Retinal pigment epithelial cell (primary cell): Measurements from ENCODE around the gene HTATIP2.

Source experiments
- DNase-seq: peaks from one replicate; pipeline ENCODE4 v3.0.0-alpha.2; 2010; ENCODE audit warnings: low read depth
- H3K4me3 ChIP-seq: 2 replicates; pipeline ENCODE4 v1.5.1; 2011; ENCODE audit warnings: mild to moderate bottlenecking, low read length, control low read depth, moderate library complexity
- CTCF ChIP-seq: conservative IDR thresholded peaks from 2 replicates; pipeline ENCODE4 v1.5.1; 2011; ENCODE audit warnings: low read depth, low read length, control low read depth, inconsistent platforms

Gene HTATIP2

GRCh38 chr11:20407344-20407743, 43.8 kb downstream of the HTATIP2 start:
- TF ChIP-seq CTCF, result no peak
- no peak overlapping the region for H3K4me3 ChIP-seq
- DNase-seq, result no peak

DNA sequence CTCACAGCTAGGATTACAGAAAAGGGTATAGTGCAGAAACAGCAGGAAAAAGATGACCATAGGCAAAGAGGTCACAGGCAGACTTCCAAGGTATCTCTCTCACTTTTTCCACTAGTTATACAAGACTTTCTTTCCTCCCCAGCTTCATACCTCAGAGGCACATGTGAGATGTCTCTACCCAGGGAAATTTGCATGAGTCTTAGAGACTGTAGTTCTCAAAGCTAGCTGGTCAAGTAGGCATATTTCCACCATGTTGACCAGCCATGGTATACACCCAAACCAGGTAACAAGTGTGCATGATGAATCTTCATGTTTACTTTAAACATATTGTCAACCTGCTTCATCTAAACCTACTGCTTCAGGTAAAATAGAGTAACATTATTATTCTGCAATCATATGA, 51.9 kb downstream of the HTATIP2 start:
- TF ChIP-seq CTCF, result no peak
- DNase-seq, result no peak
- H3K4me3 ChIP-seq, result no peak overlapping the region

DNA sequence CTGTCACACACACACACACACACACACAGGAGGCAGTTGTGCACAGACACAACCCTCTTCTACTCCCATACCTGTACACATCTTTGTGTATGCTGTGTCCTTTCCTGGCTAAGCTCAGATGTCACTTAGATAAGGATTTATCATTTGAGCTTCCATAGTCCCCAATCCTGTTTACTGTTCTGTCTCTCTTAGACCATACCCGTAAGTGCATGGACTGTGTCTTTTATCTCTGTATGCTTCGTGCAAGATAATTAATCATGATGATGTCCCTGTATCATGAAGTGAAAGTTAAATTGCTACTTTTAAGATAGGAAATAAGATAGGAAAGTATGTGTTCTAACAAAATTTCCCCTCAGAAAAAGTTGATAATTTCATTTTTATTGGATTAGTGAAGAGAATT, 54.3 kb downstream of the HTATIP2 start:
- no peak for TF ChIP-seq CTCF
- DNase-seq, result no peak
- no peak overlapping the region for H3K4me3 ChIP-seq

DNA sequence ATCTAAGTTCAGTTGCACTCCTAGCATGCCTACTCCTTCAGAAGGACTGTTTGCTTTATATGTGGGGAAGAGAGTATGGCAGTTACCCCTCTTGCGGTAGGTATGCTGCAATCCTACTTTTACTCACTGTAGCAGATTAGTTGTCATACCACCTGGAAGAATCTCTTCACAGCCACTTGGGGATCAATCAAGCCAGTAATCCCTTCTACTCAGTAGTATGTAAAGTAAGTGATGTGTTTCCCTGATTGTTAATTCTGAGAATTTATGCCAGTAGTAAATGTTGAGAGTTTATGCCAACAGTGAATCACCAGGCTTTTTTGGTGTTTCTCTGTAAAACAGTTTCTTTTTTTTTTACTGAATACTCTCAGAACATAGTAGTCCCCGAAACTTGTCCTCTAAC, 58.4 kb downstream of the HTATIP2 start:
- no peak for TF ChIP-seq CTCF
- H3K4me3 ChIP-seq, result no peak overlapping the region

GRCh38 chr11:20429216-20429615, 65.7 kb downstream of the HTATIP2 start:
- no peak overlapping the region for H3K4me3 ChIP-seq
- no peak for DNase-seq
- TF ChIP-seq CTCF, result no peak

More for the DNA sequence above, 58.4 kb downstream of the HTATIP2 start:
- DNase-seq, result no peak
